ENCODE data around the gene M1AP.

Gene M1AP

GRCh38 chr2:74628538-74629105, 19.5 kb downstream of the M1AP start:
- no peak for TF ChIP-seq CTCF (IDR thresholded peaks at IDR 0.05; ENCODE audit: low read depth, low read length, missing control alignments)
- DNase-seq (ENCODE audit: low read depth) = no peak
- in situ Hi-C loops (cut with HindIII; ENCODE audit: low sequenced_read_pairs) = no loop called here
- no peak overlapping the region for H3K4me3 ChIP-seq (ENCODE audit: low read depth, low read length)

- no peak overlapping the region for H3K4me3 ChIP-seq (ENCODE audit: low read depth, low read length)
- in situ Hi-C loops (cut with HindIII; ENCODE audit: low sequenced_read_pairs) = no loop called here
- DNase-seq (ENCODE audit: low read depth) = no peak
- no peak for TF ChIP-seq CTCF (IDR thresholded peaks at IDR 0.05; ENCODE audit: low read depth, low read length, missing control alignments)
Observed at GRCh38 chr2:74625658-74626425, 22.3 kb downstream of the M1AP start.

GRCh38 chr2:74620671-74621070, 27.5 kb downstream of the M1AP start:
- DNase-seq (ENCODE audit: low read depth) = no peak
- no peak for TF ChIP-seq CTCF (IDR thresholded peaks at IDR 0.05; ENCODE audit: low read depth, low read length, missing control alignments)
- in situ Hi-C loops (cut with HindIII; ENCODE audit: low sequenced_read_pairs) = no loop called here
- H3K4me3 ChIP-seq (ENCODE audit: low read depth, low read length) = no peak overlapping the region

- in situ Hi-C loops (cut with HindIII; ENCODE audit: low sequenced_read_pairs) = no loop called here
- H3K4me3 ChIP-seq (ENCODE audit: low read depth, low read length) = no peak overlapping the region
- no peak for TF ChIP-seq CTCF (IDR thresholded peaks at IDR 0.05; ENCODE audit: low read depth, low read length, missing control alignments)
Observed at GRCh38 chr2:74619651-74620297, 28.4 kb downstream of the M1AP start.

GRCh38 chr2:74618410-74619083, 29.6 kb downstream of the M1AP start:
- no peak for DNase-seq (ENCODE audit: low read depth)
- no peak for TF ChIP-seq CTCF (IDR thresholded peaks at IDR 0.05; ENCODE audit: low read depth, low read length, missing control alignments)
- in situ Hi-C loops (cut with HindIII; ENCODE audit: low sequenced_read_pairs) = no loop called here
- no peak overlapping the region for H3K4me3 ChIP-seq (ENCODE audit: low read depth, low read length)

More at GRCh38 chr2:74619651-74620297, 28.4 kb downstream of the M1AP start:
- no peak for DNase-seq (ENCODE audit: low read depth)

- H3K4me3 ChIP-seq (ENCODE audit: low read depth, low read length) = no peak overlapping the region
- DNase-seq (ENCODE audit: low read depth) = no peak
- in situ Hi-C loops (cut with HindIII; ENCODE audit: low sequenced_read_pairs) = no loop called here
- TF ChIP-seq CTCF (IDR thresholded peaks at IDR 0.05; ENCODE audit: low read depth, low read length, missing control alignments) = no peak
Observed at GRCh38 chr2:74617122-74617521, 31.0 kb downstream of the M1AP start.

All from astrocyte of the cerebellum (primary cell).